HG03095 (cell line): ENCODE data around the gene VAPB.

Experiments used
- ATAC-seq: cut with Tn5 transposase; IDR thresholded peaks from one replicate; pipeline ENCODE4 v1.9.1; 2021; ENCODE audit warnings: moderate library complexity; ENCODE audit not compliant: unreplicated experiment

The VAPB gene

GRCh38 chr20:58377766-58378401, 11.1 kb upstream of the VAPB start:
- ATAC-seq = no peak

- ATAC-seq = no peak
Observed at GRCh38 chr20:58378704-58379103, 10.3 kb upstream of the VAPB start.

DNA sequence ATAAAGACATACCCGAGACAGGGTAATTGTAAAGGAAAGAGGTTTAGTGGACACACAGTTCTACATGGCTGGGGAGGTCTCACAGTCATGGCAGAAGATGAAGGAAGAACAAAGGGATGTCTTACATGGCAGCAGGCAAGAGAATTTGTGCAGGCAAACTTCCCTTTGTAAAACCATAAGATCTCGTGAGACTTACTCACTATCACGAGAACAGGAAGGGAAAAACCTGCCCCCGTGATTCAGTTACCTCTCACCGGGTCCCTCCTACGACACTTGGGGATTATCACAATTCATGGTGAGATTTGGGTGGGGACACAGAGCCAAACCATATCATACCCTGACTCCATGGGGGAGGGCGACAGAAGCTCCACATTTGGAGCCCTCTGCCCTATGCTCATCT, 7.4 kb upstream of the VAPB start:
- no peak for ATAC-seq

GRCh38 chr20:58382096-58382495, 6.9 kb upstream of the VAPB start:
- ATAC-seq = no peak

GRCh38 chr20:58384821-58385220, 4.2 kb upstream of the VAPB start:
- ATAC-seq = no peak

GRCh38 chr20:58388028-58388601, 914 bp upstream of the VAPB start:
- ATAC-seq = no peak

GRCh38 chr20:58389324-58389967, 417 bp downstream of the VAPB start:
- peak; percentile 21 for ATAC-seq

DNA sequence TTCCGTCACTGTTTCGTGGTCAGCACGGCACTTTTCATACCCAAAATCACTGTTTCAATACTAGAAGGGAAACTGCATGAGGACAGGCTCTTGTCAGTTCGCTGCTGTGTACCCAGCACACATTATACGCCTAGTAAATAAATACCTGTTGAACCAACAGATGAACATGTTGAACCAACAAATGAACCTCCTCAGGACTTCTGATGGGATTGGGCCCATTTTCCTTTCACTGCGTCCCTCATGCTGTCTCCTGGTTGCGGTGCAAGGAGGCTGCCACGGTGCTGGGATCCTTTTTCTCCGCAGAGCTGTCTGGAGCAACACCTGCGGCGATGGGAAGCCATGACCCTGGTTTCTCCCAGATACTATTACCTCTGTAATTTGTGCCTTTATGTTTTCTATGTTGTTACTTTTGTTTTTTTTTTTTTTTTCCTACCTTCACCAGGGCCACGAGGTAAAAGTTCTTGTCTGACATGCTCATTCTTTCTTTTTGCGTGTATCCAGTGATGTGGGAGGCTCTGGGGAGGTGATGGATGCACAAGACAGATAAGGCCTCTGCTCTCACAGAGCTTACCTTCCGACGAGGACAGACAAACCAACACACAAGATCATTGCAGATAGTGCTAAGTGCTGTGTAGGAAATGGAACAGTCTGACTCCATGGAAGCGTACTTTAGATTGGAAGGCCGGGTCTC, 1.1 kb downstream of the VAPB start:
- no peak for ATAC-seq

DNA sequence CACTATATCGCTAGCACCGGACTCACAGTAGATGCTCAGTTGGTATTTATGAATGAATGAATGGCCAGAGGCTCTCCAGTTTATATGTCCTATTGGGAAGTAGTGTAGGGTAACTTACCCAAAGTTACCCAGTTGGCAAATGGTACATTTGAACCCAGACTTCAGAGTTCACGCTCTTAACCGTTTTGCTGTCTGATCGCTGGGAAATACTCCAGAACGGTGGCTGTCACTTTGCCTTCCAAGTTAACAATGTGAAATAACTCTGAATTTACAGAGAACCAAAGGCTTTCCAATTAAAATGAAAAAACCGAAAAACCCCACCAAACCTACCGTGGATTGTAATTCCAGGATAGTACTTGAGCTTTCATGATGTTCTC, 1.6 kb downstream of the VAPB start:
- no peak for ATAC-seq

GRCh38 chr20:58392286-58392685, 3.3 kb downstream of the VAPB start:
- no peak for ATAC-seq

GRCh38 chr20:58393299-58393698, 4.3 kb downstream of the VAPB start:
- no peak for ATAC-seq

GRCh38 chr20:58394801-58395200, 5.8 kb downstream of the VAPB start:
- ATAC-seq = no peak

- no peak for ATAC-seq
Observed at GRCh38 chr20:58395604-58396003, 6.6 kb downstream of the VAPB start.

DNA sequence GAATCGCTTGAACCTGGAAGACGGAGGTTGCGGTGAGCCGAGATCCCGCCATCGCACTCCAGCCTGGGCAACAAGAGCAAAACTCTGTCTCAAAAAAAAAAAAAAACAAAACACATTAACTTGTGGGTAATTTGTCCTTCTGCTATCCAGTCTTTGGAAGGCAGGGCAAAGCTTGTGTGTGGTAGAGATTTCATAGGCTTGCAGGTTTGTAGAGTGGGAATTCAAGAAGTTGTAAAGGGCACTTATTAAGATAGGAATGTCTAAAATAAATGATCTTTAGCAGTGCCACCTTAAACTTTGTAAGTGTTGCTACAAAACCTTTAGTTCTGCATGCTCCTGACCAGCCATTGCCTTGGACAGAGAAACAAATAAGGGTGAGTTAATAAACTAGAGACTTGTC, 8.4 kb downstream of the VAPB start:
- ATAC-seq = no peak

DNA sequence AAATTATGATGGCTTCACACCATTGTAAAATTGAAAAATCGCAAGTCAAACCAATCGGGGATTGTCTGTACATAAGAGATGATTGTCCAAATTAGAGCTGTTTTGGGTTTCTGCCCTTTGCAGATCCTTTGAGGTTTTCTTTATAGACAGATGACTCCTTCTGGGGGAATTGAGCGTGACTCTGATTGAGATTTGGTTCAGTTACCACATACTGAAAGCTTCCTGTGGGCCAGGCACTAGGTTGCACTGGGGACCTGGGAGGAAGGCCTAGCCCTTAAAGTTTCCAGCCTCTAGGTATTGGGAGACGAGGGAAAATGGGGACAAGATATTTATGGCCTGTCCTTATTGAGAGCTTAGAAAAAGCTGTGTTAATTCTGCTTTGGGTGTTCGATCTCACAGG, 9.2 kb downstream of the VAPB start:
- no peak for ATAC-seq

GRCh38 chr20:58399926-58400325, 10.9 kb downstream of the VAPB start:
- ATAC-seq = no peak

DNA sequence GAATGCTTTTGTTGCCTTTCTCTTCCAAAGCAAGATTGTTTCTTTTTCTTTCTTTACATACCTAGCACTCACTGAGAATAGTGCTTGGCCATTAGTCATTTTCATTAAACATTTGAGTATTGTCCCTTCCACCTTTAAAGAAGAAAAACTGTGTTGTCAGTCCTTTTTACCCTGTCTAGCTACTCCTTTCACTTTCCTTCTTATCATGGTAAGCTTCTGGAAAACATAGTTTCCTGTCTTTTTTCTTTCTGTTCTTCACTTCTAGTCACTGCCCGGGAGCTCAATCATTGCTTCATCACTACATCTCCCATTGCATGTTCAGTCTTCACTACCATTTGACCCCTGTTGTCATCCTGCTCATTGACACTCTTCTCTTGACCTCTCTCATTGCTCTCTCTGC, 12.1 kb downstream of the VAPB start:
- ATAC-seq = no peak

GRCh38 chr20:58402305-58402704, 13.3 kb downstream of the VAPB start:
- no peak for ATAC-seq

DNA sequence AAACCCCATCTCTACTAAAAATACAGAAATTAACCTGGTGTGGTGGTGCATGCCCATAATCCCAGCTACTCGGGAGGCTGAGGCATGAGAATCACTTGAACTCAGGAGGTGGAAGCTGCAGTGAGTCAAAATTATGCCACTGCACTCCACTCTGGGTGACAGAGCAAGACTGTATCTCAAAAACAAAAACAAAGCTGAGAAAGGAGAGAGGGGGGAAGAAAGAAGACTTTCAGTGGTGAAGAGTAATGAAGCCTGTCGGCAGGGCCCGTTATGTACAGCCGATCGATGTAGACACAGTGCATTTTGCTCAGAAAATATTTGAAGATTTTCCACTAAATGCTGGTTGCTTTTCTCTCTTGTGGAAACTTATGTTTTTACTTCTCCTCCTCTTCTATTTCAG, 13.8 kb downstream of the VAPB start:
- peak; percentile 84 for ATAC-seq

DNA sequence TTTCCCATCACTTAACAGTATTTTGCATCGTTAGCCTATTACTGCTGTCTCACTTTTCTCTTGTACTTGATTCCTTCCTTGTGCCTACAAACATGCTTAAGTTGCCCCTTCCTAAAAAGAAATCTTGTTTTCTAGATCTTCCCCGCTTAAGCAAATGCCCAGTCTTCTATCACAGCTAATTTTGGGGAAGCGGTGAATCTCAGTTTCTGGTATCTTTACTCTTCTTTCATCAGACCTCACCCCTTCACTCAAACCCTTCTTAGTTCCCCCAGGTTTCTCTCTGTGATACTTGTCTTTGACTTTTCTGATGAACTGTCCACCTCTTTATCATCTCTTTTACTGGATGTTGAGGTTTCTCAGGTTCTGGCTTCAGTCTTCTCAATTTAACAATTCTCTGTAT, 14.2 kb downstream of the VAPB start:
- ATAC-seq = peak; percentile 33

DNA sequence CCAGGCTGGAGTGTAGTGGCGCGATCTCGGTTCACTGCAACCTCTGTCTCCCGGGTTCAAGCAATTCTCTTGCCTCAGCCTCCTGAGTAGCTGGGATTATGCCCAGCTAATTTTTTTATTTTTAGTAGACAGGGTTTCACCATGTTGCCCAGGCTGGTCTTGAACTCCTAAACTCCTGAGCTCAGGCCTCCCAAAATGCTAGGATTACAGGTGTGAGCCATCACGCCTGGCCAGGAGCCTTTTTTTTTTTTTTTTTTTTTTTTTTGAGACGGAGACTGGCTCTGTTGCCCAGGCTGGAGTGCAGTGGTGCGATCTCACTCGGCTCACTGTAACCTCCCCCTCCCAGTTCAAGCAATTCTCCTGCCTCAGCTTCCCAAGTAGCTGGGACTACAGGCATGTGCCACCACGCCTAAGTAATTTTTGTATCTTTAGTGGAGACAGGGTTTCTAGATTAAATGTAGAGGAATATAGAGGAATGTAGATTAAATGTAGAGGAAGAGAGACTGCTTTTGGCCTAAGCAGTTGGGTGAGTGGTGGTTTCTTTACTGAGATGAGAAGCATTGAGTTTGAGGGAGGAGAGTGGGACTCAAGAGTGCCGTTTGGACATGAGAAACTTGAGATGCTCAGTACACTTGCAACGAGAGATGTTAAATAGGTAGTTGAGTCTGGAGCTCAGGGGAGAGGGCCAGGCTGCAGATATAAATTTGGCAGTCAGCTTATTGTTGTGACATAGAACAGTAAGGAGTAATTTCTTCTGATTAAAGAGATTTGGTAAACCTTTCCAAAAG, 16.7 kb downstream of the VAPB start:
- ATAC-seq = no peak
